Measurements from ENCODE around the gene R3HDM2. TPM values are rescaled to one million over a fixed set of nuclear protein-coding genes. Genes with fewer than 3 reads are reported as not detected.
A peak's percentile ranks its signal among the peaks of the same experiment; 100 is the strongest.
"Not testable (repeated sequence)": the region's sequence is repeated elsewhere in the genome, so short reads cannot be mapped to it uniquely, and the experiment has no call there.

The R3HDM2 gene
- total RNA-seq, 1 experiment from 2014 or later, result 16.6 TPM

DNA sequence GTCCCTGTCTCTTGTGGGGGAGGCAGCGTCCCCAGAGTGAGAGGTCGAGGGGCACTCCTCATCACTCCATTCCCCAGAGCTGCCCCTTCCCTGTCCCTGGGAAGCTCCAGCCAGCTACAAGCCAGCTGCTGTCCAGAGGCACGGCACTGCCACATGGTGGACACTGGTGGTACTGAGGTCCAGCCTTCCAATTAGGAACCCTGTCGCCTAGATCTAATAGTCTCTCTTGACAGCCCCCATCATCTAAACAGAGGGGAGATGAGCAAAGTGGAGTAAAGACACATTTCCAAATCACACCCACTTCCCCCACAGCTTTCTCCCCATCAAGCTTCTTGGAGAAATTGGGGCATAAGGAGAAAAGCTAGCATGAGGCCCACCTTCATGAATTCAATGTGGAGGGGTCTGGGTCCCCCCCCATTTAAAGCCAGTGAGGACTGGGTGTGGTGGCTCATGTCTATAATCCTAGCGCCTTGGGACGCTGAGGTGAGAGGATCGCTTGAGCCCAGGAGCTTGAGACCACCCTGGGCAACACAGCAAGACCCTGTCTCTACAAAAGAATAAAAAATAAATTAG lies 22.2 kb upstream of the R3HDM2 start:
- DNase-seq (ENCODE audit: low read depth), result peak; percentile 65

DNA sequence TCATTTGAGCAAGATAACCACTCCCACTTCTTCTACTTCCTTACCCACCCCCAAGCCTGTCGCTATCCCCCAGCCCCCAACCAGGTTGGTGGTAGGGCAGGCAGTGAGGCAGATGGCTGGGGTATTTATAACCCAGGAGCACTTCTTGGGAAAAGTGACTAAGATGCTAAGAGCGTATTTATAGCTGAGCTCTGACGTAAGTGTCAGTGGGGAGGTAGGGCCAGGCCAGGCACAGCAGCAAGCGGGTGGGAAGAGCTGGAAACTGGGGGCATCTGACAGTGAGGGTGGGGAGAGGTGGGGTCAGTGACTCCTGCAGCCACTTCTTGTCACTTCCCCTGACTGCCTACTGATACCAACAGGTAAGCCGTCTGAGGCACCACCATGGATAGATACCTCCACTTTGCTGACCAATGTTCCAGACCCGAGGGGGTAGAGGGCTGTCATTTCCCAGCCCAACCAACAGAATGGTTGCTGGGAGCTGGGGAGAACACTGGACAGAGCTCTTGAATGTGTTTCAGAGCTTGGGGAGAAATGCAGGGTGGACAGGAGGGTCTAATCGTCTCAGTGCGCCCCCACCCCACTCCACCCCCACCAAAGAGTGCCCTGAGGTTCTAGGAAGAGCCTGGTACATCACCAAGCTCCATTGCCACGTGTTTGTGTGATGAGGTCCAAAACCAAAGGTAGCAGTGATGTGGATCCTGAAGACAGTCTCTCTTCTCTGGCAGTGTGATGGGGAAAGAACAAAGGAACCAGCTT lies 21.5 kb upstream of the R3HDM2 start:
- peak; percentile 79 for DNase-seq (ENCODE audit: low read depth)

DNA sequence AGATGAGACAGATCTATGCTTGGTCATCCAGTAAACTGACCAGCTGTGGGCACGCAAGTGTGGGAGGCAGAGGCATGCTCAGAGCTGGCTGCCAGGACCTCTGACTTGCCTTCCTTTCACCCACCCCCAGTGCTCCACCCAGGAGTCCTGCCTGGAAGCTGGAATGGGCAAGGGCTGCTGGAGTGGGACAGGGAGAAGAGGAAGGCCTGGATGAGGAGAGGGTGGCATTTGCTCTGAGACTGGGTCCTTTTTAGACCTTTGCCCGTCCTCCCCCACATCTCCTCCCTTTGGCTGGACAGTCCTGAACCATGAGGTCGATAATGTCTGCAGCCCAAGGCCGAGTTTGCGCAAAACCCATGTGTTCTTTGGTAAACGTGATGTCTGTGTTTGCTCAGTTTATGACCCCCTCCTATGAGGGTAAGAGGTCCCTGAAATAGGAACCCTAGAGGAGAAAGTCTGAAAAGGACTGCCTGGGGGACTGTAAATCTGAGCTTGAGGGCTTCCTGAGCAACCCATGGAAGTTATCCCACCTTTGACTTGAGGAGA lies 20.5 kb upstream of the R3HDM2 start:
- DNase-seq (ENCODE audit: low read depth), result no peak

DNA sequence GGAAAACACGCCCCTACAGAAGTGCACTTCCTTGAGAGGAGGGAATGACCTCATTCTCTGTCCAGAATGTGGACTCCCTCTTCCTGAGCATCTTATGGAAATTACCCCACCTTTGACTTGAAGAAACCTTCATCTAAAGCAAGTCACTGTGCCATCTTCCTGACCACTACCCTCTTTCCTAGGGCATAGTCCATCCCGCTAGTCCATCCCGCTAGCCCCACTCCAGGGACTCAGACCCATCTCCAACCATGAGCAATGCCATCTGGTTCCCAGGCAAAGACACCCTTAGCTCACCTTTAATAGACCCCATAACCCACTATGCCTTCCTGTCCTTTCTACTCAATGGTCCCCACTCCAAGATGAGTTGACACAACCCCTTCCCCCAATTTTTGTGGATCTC lies 19.2 kb upstream of the R3HDM2 start:
- DNase-seq (ENCODE audit: low read depth), result no peak

DNA sequence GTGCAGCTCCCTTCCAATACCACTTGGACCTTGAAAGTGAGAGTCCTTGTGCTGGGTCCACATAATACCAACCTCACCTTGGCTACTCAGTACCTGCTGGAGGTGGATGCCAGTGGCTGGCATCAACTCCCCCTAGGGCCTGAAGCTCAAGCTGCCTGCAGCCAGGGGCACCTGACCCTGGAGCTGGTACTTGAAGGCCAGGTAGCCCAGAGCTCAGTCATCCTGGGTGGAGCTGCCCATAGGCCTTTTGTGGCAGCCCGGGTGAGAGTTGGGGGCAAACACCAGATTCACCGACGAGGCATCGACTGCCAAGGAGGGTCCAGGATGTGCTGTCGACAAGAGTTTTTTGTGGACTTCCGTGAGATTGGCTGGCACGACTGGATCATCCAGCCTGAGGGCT lies 18.5 kb upstream of the R3HDM2 start:
- no peak for DNase-seq (ENCODE audit: low read depth)

DNA sequence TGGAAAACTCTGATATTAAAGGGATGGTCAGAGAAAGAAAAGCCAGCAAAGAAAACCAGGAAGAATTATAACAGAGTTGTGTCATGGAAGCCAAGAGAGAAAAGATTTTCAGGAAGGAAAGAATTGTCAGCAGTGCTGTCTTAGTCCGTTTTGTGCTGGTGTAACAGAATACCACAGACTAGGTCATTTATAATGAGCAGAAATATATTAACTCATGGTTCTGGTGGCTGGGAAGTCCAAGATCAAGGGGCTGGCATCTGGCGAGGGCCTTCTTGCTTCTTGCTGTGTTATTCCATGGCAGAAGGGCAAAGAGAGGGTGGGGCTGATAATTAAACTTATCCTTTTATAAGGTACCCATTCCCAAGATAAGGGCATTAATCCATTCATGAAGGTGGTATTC lies 17.8 kb upstream of the R3HDM2 start:
- DNase-seq (ENCODE audit: low read depth), result no peak

DNA sequence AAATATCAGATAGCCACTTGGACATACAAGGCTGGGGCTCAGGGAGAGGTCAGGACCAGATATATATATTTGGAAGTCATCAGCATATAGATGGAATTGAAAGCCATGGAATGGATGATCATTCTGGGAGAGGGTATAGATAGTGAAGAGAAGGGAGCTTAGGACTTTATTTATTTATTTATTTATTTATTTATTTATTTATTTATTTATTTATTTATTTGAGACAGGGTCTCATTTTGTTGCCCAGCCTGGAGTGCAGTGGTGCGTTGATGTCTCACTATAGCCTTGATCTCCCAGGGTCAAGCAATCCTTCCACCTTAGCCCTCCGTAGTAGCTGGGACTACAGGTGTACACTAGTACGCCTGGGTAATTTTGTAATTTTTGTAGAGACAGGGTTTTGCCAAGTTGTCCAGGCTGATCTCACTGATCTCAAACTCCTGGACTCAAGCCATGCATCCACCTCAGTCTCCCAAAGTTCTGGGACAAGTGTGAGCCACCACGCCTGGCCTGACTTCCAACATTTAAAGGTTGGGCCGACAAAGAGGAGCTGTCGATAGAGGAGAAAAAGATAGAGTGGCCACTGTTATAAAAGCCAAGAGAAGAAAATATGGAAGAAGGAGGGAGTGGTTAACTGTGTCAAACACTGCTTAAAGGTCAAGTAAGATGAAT lies 15.6 kb upstream of the R3HDM2 start:
- DNase-seq (ENCODE audit: low read depth), result no peak

DNA sequence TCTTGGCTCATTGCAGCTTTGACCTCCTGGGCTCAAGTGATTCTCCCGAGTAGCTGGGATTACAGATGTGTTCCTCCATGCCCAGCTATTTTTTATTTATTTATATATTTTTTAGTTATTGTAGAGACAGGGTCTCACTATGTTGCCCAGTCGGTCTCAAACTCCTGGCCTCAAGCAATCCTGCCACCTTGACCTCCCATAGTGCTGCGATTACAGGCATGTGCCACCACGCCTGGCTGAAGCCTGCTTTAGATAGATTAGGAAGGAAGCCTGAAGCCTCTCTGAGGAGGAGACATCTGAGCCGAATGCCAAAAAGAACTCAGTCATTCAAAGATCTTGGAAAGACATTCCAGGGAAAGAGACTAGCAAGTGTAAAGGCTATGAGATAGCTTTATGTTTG lies 13.9 kb upstream of the R3HDM2 start:
- DNase-seq (ENCODE audit: low read depth), result no peak

DNA sequence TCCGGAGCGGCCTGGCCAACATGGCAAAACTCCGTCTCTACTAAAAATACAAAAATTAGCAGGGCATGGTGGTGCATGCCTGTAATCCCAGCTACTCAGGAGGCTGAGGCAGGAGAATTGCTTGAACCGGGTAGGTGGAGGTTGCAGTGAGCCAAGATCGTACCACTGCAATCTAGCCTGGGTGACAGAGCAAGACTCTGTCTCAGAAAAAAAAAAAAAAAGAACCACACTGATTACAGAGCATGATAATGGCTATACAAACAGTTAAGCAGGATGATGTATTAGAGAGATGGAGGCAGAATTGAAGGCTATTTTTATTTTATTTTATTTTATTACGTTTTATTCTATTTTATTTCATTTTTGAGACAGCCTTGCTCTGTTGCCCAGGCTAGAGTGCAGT lies 13.5 kb upstream of the R3HDM2 start:
- not testable (repeated sequence) for DNase-seq (ENCODE audit: low read depth)

DNA sequence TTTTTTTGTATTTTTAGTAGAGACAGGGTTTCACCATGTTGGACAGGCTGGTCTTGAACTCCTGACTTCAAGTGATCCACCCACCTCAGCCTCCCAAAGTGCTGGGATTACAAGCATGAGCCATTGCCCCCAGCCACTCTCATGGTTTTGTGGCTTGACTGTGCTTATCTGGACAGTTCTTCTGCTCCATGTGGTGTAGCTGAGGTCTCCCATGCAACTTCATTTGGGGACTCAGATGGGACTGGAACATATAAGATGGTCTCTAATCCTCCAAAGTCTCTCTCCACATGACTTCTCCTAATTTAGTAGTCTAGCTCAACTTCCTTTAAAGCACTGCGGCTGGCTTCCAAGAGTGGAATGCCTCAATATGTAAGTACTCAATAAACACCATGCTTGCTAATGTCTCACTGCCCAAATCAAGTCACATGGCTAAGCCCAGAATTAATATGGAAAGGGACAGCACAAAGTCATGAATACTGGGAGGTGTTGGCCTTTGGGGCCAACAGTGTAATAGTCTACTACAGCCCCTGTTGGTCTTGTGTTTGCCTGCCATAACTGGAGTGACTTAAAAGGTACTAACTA lies 11.1 kb upstream of the R3HDM2 start:
- no peak for DNase-seq (ENCODE audit: low read depth)

DNA sequence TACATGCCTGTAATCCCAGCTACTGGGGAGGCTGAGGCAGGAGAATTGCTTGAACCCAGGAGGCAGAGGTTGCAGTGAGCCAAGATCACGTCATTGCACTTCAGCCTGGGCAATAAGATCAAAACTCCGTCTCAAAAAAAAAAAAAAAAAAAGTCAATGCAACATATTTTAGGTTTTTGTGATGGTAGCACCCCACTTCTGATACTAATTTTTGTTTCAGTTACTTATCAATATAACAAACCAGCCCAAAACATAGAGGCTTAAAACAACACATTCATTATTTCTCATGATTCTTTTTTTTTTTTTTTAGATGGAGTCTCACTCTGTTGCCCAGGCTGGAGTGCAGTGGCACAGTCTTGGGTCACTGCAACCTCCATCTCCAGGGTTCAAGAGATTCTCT lies 10.6 kb upstream of the R3HDM2 start:
- DNase-seq (ENCODE audit: low read depth), result not testable (repeated sequence)

DNA sequence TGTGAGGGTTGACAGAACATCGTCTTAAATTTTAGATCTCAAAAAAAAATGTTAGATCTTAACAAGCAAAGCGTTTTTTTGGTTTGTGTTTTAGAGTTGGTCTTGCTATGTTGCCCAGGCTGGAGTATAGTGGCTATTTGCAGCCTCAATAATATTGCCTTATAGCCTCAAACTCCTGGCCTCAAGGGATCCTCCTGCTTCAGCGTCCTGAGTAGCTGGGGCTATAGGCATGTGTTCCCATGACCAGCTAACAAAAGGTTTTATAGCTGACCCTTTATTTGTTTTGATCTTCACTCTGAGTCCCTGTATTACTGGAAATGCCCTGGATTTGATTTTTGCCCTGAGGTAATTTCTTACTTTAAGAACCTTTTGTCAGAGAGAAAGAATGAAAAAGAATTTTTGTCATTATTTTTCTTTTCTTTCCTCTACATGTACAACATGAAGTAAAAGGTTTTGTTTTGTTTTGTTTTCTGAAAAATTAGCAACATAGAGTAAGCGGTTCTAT lies 9.0 kb upstream of the R3HDM2 start:
- DNase-seq (ENCODE audit: low read depth), result no peak

DNA sequence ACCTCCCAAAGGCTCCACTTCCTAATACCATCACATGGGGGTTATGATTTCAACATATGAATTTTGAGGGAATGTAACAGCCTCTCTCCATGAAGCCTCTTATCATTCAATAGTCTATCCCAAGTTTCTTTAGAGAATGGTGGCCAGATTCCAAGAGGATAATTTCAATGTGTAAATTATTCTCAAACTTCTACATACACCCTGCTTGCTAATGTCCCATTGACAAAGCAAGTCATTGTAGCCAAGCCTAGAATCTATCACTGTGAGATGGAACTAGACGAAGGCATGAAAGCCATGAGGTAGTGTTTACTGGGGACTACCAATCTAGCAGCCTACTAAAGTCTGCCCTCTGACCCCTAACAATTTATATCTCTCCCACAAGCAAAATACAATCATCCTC lies 7.6 kb upstream of the R3HDM2 start:
- DNase-seq (ENCODE audit: low read depth), result no peak

DNA sequence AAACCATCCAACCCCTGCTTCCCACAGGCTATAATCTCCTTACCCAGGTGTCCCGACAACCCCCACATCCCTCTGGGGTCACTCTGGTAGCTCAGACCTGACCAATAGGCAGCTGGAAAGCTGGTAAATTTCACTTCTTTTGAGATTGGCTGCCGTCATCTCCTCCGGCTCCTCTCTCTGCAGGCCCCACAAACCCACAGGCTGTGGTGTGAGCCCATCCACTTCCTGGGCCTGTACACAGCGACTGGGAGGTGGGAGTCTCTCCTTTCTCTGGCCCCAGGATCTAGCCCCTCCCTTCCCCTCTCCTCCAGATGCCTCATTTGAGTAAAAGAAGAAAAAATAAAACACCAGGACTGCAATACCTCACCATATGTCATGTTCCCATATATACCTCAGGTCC lies 4.5 kb upstream of the R3HDM2 start:
- DNase-seq (ENCODE audit: low read depth), result no peak

DNA sequence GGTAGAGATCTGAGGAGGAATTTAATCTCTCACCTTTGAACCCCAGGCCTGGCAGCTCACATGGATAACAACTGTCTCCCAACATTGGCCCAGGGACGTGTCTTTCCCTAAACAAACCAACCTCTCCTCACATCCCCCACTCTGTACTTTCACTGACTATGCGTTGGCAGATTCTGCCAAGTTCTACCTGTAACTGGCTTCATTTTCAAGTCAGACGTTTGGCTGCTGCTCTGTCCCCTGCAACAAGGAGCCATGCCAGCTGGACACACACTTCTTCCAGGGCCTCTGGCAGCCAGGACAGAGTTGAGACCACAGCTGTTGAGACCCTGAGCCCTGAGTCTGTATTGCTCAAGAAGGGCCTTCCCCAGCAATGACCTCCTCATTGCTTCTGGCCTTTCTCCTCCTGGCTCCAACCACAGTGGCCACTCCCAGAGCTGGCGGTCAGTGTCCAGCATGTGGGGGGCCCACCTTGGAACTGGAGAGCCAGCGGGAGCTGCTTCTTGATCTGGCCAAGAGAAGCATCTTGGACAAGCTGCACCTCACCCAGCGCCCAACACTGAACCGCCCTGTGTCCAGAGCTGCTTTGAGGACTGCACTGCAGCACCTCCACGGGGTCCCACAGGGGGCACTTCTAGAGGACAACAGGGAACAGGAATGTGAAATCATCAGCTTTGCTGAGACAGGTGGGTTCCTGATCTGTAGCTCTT lies 3.8 kb upstream of the R3HDM2 start, which contains the start of gene INHBC:
TSS of gene INHBC (plus strand) at position 268 of the 707 bp plus-strand sequence. CDS start at position 371, 103 bp downstream.
- DNase-seq (ENCODE audit: low read depth), result no peak

DNA sequence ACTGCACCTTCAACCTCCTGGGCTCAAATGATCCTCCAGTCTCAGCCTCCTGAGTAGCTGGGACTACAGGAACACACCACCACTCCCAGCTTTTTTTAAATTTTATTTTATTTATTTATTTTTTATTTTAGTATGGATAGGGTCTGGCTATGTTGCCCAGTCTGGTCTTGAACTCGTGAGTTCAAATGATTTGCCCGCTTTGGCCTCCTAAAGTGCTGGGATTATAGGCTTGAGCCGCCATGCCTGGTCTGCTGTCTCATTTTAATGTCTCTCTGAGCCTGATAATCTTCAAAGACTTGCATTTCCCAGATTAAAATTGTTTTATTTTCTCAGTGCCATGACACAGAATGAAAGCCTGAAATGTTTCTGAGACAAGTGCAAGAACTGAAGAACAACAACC lies 2.5 kb upstream of the R3HDM2 start:
- no peak for DNase-seq (ENCODE audit: low read depth)

DNA sequence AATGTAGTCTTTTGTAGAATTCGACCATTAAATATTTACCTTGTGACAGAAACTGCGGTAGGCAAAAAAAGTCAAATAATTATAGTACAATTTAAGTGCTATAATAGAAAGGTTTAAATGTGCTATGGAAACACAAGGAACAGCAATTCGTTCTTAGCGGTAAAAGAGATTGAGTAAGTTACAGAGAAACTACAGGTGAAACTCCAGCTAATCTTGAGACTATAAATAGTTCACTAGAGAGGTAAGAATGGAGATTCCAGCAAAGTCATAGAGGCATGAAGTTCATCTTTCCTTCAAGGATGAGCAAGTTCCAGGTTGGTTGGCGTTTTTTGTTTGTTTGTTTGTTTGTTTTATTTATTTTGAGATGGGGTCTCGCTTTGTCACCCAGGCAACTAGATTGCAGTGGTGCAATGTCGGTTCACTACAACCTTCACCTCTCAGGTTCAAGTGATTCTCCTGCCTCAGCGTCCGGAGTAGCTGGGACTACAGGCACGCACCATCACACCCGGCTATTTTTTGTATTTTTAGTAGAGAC lies 878 bp upstream of the R3HDM2 start:
- no peak for DNase-seq (ENCODE audit: low read depth)

DNA sequence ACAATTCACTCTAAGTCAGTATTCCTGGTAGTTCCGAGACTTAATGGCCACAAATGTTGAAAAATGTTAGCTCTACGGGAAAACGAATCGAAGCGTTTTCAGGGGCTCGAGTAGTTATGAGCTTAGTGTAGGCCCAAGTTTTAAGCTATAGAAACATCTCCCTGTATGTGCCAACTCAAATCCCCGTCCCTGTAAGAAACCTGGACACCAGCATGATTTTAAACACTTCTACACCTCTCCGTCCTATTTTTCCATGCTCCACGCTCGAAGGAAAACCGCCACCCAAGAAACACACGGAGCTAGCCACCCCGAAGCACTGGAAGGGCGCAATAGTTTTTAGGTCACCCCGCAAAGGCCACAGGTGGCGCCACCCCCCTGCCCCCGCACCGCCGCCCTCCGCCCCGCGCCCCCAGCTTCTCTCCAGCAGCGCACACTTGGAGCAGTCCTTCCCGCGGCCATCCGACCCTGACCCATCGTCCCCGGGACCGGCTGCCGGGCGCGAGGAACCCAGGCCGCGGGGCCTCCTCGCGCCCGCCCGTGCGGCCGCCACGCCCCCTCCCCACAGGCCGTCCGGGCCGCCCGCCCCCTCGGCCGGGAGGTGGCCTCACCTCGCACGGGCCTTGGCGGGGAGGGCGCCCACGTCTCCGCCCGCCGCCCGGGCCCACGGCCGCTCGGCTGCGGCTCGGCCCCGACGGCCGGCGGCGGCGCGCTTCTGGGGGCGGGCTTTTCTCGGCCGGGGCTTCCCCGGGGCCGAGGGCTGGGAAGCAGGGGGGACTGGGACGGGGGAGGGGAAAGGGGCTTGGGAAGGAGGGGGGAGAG lies 522 bp downstream of the R3HDM2 start:
- DNase-seq (ENCODE audit: low read depth), result peak; percentile 15

DNA sequence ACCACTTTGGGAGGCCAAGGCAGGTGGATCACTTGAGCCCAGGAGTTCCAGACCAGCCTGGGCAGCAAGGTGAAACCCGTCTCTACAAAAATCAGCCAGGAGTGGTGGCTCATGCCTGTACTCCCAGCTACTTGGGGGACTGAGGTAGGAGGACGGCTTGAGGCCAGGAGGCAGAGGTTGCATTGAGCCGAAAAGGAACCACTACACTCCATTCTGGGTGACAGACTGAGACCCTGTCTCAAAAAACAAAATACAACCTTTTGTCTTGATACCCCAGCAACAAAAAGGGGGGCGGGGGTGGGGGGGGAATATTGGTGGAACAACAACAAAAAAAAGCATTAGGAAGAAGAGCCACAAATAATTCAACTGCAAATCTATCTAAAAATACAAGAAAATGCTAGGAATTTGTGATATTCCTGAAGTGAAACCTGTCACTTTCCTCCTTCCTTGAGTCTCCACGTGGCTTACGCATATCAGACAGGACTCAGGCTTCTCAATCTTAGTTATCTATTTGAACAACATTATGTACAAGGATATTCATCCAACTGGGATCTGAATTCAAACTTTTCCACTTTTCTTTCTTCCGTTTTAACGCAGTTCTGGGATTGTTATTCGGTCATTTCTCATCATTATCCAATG lies 1.3 kb downstream of the R3HDM2 start:
- DNase-seq (ENCODE audit: low read depth), result no peak

DNA sequence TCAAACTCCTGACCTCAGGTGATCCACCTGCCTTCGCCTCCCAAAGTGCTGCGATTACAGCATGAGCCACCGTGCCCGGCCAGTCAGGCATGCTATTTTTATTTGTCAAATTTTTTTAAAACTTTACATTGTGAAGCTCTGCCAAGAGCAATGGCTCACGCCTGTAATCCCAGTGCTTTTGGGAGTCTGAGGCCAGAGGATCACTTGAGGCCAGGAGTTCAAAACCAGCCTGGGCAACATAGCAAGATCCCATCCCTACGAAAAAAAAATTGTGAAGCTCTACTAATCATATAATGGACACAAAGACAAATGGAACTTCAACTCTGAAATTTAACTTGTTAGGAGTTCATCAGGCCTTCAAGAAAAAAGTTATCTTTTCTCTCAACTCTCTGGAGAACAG lies 1.9 kb downstream of the R3HDM2 start:
- DNase-seq (ENCODE audit: low read depth), result no peak

All from LHCN-M2 (cell line).